Panc1 (cell line): Measurements from ENCODE around the gene UQCR11. TPM values are rescaled to one million over a fixed set of nuclear protein-coding genes. Genes with fewer than 3 reads are reported as not detected.
"Not testable (repeated sequence)": the region's sequence is repeated elsewhere in the genome, so short reads cannot be mapped to it uniquely, and the experiment has no call there.

Experiments
- ATAC-seq: fragments of 200-7000 bp; cut with Tn5 transposase; 2 replicates; pipeline ENCODE4 v1.9.1; 2020; ENCODE audit warnings: mild to moderate bottlenecking, moderate library complexity
- BruUV-seq: library from RNA; stranded (reverse); fragments of 400-500 nt; replicated peaks from 2 replicates; lab custom pipeline; 2021; lab: Mats Ljungman, UMichigan
- CTCF ChIA-PET: fragments of 300-600 bp; sonication (Branson Sonifier 250); formaldehyde crosslinking; loops from one replicate; lab custom pipeline; 2022; ENCODE audit warnings: antibody characterized with exemption; lab: Charles Lee
- POLR2A ChIA-PET: fragments of 300-600 bp; sonication (Branson Sonifier 250); formaldehyde crosslinking; loops from one replicate; lab custom pipeline; 2022; ENCODE audit warnings: antibody characterized with exemption; lab: Charles Lee
- DNase-seq: peaks from one replicate; pipeline ENCODE4 v3.0.0-alpha.2; 2010; ENCODE audit warnings: low read depth, low spot score
- H3K27ac ChIP-seq: 2 replicates; pipeline ENCODE4 v1.5.1; 2011; ENCODE audit warnings: mild to moderate bottlenecking, low read length, inconsistent platforms
- H3K27me3 ChIP-seq: fragments of 200-500 bp; sonication (Bioruptor generic); 2 replicates; pipeline ENCODE4 v1.6.0; 2014; ENCODE audit warnings: low read length, inconsistent platforms; ENCODE audit not compliant: control insufficient read depth, insufficient read depth
- H3K36me3 ChIP-seq: fragments of 200-500 bp; sonication (Bioruptor generic); 2 replicates; pipeline ENCODE4 v1.5.1; 2014; ENCODE audit warnings: inconsistent platforms, mild to moderate bottlenecking, low read length, moderate library complexity; ENCODE audit not compliant: control insufficient read depth, insufficient read depth
- H3K4me1 ChIP-seq: 2 replicates; pipeline ENCODE4 v1.5.1; 2011; ENCODE audit warnings: inconsistent platforms, mild to moderate bottlenecking, low read length, moderate library complexity; ENCODE audit not compliant: control insufficient read depth, insufficient read depth
- H3K4me3 ChIP-seq, 2 experiments: 2 replicates each; pipeline ENCODE4 v1.5.1; 2011 to 2012; ENCODE audit warnings: low read depth in 2 of 2, low read length in 2 of 2, mild to moderate bottlenecking in 2 of 2, inconsistent platforms in 1 of 2, moderate library complexity in 1 of 2
- H3K9me3 ChIP-seq: fragments of 200-500 bp; sonication (Bioruptor generic); 2 replicates; pipeline ENCODE4 v1.5.1; 2014; ENCODE audit warnings: low read depth, mild to moderate bottlenecking, inconsistent platforms, low read length, moderate library complexity; ENCODE audit not compliant: control insufficient read depth, insufficient read depth
- CTCF ChIP-seq: fragments of 450-650 bp; IDR thresholded peaks from 2 replicates; pipeline ENCODE4 v1.5.1; 2017; ENCODE audit warnings: mild to moderate bottlenecking
- POLR2AphosphoS5 ChIP-seq: IDR thresholded peaks from 2 replicates; pipeline ENCODE4 v1.6.1; 2012; ENCODE audit warnings: mild to moderate bottlenecking, low read depth, low read length, moderate library complexity
- REST ChIP-seq, 2 experiments: IDR thresholded peaks; 2 replicates each; pipeline ENCODE4 v1.6.1; 2011 to 2012; ENCODE audit warnings: low read depth in 2 of 2, control low read depth in 1 of 2, low read length in 1 of 2, mild to moderate bottlenecking in 1 of 2, moderate library complexity in 1 of 2; ENCODE audit not compliant: insufficient read depth in 1 of 2
- SIN3A ChIP-seq: IDR thresholded peaks from 2 replicates; pipeline ENCODE4 v1.6.1; 2012; ENCODE audit warnings: low read depth, mild to moderate bottlenecking, low read length, moderate library complexity, borderline replicate concordance; ENCODE audit not compliant: insufficient read depth
- TCF7L2 ChIP-seq: IDR thresholded peaks from 2 replicates; pipeline ENCODE4 v1.6.1; 2011; ENCODE audit warnings: mild to moderate bottlenecking, low read depth, low read length, inconsistent platforms
- in situ Hi-C: cut with HindIII; loops from 2 replicates; pipeline ENCODE4 v1.10.0; 2016; ENCODE audit warnings: low sequenced_read_pairs, low pct_unique_long_range_greater_than_20kb
- intact Hi-C: fragments of 100-400 bp; cut with micrococcal nuclease; formaldehyde crosslinking; loops from one replicate; pipeline ENCODE4 v1.10.0; 2022; ENCODE audit not compliant: unreplicated experiment
- total RNA-seq: library from RNA; stranded (reverse); gene quantifications from one replicate; pipeline ENCODE4 v1.2.1, GENCODE V29; 2021; ENCODE audit not compliant: unreplicated experiment

Gene UQCR11
- total RNA-seq, 1 experiment from 2014 or later, result 300 TPM

GRCh38 chr19:1644070-1644469 lies 38.8 kb upstream of the UQCR11 start:
- no peak for ATAC-seq
- Histone ChIP-seq H3K27me3 (no peaks in the 10 kb centered on the region), H3K36me3 (peaks cover 2% of the 10 kb centered on the region; the same call in 1 of the 2 replicates), H3K4me1 (no peaks in the 10 kb centered on the region), H3K27ac (no peak overlapping the region), H3K4me3 (no peak overlapping the region), H3K9me3 (no peaks in the 10 kb centered on the region)
- in situ Hi-C loops (no loop called here), intact Hi-C loops (no loop called here)
- CTCF ChIA-PET, result no interaction called here
- POLR2A ChIA-PET, result no interaction called here
- DNase-seq, result no peak
- TF ChIP-seq CTCF (no peak), SIN3A (no peak), POLR2AphosphoS5 (no peak), REST (IDR thresholded peaks at IDR 0.05; ENCODE audit: insufficient read depth in 1 of 2, low read depth in 2 of 2, low read length in 1 of 2) (no peak), TCF7L2 (no peak)
- BruUV-seq, result no TSS peak

- H3K27ac ChIP-seq, intact Hi-C loops, BruUV-seq, DNase-seq, ATAC-seq, H3K4me1 ChIP-seq, H3K27me3 ChIP-seq, H3K36me3 ChIP-seq, H3K4me3 ChIP-seq, H3K9me3 ChIP-seq, in situ Hi-C loops, POLR2A ChIA-PET: not testable (repeated sequence)
- CTCF ChIA-PET, result interaction anchor here (0.6 kb wide), 1 partner anchor 136 kb away, joined by 4 read pairs; no protein-coding TSS in a partner anchor
Measured at GRCh38 chr19:1640893-1641448, 35.7 kb upstream of the UQCR11 start.
